ENCODE measurements around the gene GRAMD2A.

- TF ChIP-seq CTCF (IDR thresholded peaks at IDR 0.05) (no peak), ZFX (IDR thresholded peaks at IDR 0.05; ENCODE audit: borderline replicate concordance) (no peak)
Measured at GRCh38 chr15:72112116-72112515, 85.5 kb downstream of the GRAMD2A start.

All from 22Rv1 (cell line).